ENCODE data around the gene PREX1. TPM values are rescaled to one million over a fixed set of nuclear protein-coding genes. Genes with fewer than 3 reads are reported as not detected.

PREX1 gene
- total RNA-seq, 4 donors from 2014 or later: 29.5 to 121 (median 40.9) TPM

- no peak for DNase-seq (ENCODE audit: low spot score)
Observed at GRCh38 chr20:48821261-48821920, 6.4 kb downstream of the PREX1 start.

GRCh38 chr20:48820649-48820973 is 7.2 kb downstream of the PREX1 start:
- DNase-seq (ENCODE audit: low spot score): no peak
- TF ChIP-seq CTCF (IDR thresholded peaks at IDR 0.05): no peak
- no peak for ATAC-seq (ENCODE audit: low FRiP score)

More at GRCh38 chr20:48821261-48821920, 6.4 kb downstream of the PREX1 start:
- no peak for ATAC-seq (ENCODE audit: low FRiP score)
- TF ChIP-seq CTCF (IDR thresholded peaks at IDR 0.05): no peak

GRCh38 chr20:48819821-48820648 is 7.8 kb downstream of the PREX1 start:
- TF ChIP-seq CTCF (IDR thresholded peaks at IDR 0.05): no peak
- no peak for DNase-seq (ENCODE audit: low spot score)
- ATAC-seq (ENCODE audit: low FRiP score): no peak

- ATAC-seq (ENCODE audit: low FRiP score): no peak
- no peak for DNase-seq (ENCODE audit: low spot score)
- TF ChIP-seq CTCF (IDR thresholded peaks at IDR 0.05): no peak
Observed at GRCh38 chr20:48819089-48819488, 8.7 kb downstream of the PREX1 start.

GRCh38 chr20:48818481-48818987 is 9.3 kb downstream of the PREX1 start:
- no peak for DNase-seq (ENCODE audit: low spot score)
- no peak for TF ChIP-seq CTCF (IDR thresholded peaks at IDR 0.05)
- no peak for ATAC-seq (ENCODE audit: low FRiP score)

GRCh38 chr20:48818031-48818370 is 9.8 kb downstream of the PREX1 start:
- DNase-seq (ENCODE audit: low spot score): no peak
- no peak for TF ChIP-seq CTCF (IDR thresholded peaks at IDR 0.05)
- ATAC-seq (ENCODE audit: low FRiP score): no peak
